ENCODE results near the gene AFM.

Gene AFM

DNA sequence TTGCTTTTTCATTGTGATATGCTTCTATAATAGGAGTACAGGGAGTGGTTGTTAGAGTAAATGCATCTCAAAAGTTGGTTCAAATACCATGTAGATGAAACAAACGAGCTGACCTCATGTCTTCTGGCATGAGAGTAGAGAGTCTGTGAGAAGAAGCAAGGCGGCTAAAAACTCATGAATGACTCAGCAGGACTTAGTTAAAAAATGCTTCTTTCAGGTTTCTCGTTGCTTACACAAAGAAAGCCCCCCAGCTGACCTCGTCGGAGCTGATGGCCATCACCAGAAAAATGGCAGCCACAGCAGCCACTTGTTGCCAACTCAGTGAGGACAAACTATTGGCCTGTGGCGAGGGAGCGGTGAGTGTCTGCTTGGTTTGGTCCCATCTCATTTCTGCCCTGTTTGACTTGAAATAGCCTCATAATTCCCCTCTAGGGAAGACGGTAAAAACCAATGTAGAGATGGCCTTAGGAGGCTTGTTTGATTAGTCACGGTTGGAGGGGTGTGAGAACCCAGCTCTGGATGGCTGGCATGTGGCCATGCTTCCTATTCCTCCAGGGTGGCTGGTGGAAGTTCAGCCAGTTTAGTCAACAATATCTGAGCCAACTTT lies 31.0 kb upstream of the AFM start:
- no peak for DNase-seq

DNA sequence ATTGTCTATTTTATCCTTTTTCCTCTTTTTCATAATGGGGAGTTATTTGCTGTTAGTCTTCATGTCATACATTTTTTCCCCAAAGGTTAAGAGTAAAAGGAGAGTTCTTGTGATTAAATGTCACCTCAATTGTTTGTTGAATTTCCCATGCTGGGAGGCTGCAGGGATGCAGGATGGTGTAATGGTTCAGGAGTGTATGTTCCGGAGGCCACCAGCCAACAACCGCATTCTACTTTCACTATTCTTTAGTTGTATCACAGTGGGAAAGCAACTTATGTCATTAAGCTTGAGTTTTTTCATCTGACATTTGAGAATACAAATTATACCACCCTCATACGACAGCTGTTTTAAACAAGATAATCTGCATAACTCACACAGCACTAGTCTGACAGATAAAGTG lies 30.1 kb upstream of the AFM start:
- DNase-seq: no peak

DNA sequence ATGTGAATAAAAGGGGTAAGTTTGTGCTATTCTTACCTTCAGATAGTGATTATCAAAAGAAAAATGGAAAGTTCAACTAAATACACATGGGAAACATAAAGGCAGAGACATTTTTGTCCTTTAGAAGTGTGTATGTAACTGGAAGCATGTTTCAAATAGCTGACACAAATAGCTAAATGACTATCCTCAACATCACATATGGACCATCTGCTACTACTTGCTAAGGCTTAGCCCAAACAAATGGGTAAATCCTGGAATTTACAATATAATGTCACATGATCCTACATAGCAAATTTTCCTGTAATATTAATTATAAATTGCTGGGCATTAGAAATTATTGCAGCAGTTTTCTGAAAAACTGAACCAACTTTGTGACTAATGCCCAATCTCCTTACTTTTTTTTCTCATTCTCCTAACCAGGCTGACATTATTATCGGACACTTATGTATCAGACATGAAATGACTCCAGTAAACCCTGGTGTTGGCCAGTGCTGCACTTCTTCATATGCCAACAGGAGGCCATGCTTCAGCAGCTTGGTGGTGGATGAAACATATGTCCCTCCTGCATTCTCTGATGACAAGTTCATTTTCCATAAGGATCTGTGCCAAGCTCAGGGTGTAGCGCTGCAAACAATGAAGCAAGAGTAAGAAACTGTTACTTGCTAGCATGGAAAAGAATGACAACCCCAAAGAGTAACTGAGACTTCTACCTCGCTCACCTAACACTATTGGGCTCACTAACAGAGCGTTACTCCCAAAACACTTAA lies 29.4 kb upstream of the AFM start:
- DNase-seq: no peak

DNA sequence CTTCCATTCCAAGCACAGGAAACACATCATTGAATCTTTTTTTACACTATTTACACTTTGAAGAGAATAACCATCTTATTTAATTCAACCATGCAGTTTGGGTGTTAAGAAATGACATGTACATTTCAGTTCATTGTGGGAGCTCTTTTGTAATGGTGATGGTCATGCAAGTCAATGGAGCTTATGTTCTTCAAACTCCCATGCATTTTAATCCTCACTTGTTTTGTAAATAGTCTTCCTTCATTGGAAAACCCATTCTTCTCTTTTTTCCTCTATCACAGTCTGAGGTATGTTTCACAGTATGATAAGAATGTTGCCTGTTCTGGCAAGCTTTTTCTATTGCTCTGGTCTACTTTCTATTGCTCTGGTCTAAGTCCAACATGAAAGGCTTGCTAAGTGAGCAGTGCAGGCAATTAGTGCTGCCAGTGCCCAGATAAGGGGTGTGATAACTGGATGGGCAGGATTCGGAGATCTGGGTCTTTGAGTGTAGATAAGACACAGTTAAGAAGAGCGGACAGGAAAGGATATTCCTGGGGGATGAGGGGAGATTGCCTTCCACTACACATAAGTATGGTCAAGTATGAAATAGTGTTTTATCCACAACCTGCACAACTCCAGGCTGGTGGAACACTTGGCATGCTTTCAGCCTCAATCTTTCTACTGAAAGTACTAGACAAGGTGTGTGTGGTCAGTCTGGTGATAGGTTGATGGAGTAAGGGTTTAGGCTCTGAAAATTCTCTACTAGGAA lies 28.4 kb upstream of the AFM start:
- no peak for DNase-seq

DNA sequence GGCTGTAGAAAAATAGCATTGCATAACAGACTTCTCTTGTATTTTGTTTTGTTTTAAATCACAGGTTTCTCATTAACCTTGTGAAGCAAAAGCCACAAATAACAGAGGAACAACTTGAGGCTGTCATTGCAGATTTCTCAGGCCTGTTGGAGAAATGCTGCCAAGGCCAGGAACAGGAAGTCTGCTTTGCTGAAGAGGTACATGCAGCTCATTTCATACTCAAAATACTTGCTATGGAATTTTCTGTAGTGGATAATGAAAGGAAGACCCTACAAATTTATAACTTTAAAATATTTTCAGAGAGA lies 27.9 kb upstream of the AFM start:
- no peak for DNase-seq

DNA sequence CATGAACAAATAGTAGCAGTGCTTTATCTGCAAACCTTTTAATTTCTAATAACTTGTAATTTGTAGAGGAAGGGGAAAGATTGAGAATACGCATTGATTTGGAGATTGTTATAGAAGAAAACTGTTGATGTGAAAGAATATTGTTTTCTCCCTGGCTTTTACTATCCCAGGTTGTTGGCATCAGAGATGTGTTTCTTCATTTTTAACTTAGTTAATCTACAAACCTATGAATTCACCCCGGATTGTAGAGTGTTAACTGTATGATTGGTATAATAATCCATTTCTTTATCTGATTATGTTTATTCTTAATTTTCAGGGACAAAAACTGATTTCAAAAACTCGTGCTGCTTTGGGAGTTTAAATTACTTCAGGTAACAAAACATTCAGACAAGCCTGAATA lies 26.6 kb upstream of the AFM start:
- DNase-seq: no peak

DNA sequence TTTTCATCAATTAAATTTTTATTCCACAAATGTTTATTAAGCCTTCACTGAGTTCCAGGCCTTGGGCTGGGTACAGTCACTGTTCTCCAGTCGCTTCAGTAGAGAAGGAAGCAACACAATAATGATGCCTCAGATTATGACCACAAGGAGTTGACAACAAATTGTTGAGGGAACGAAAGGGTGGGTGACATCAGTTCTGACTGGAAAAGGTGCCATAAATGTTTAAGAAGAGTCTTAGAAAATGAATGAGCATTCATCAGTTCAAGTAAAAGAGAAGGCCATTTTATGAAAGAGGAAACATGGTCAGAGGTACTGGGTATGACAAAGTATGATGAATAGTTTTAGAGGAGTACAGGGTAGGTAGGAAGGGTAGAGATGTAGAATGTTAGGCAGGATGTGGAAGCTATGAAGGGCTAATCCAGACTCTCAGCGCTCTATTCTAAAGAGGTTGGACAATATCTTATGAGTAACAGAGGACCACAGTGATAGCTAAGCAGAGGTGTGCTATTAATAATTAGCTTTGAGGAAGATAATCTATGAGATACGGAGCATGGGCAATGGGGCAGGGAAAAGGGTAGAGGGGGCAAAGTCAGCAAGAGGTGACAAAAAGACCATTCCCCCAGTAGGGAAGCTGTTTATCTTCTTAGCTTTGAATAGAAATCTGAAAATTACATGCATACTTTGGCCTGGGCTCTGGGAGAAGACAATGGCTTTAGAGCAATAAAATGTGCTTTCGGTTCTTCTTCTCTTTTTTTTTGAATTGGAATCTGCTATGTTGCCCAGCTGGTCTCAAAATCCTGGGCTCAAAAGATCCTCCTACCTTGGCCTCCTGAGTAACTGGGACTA lies 25.1 kb upstream of the AFM start:
- DNase-seq: no peak

DNA sequence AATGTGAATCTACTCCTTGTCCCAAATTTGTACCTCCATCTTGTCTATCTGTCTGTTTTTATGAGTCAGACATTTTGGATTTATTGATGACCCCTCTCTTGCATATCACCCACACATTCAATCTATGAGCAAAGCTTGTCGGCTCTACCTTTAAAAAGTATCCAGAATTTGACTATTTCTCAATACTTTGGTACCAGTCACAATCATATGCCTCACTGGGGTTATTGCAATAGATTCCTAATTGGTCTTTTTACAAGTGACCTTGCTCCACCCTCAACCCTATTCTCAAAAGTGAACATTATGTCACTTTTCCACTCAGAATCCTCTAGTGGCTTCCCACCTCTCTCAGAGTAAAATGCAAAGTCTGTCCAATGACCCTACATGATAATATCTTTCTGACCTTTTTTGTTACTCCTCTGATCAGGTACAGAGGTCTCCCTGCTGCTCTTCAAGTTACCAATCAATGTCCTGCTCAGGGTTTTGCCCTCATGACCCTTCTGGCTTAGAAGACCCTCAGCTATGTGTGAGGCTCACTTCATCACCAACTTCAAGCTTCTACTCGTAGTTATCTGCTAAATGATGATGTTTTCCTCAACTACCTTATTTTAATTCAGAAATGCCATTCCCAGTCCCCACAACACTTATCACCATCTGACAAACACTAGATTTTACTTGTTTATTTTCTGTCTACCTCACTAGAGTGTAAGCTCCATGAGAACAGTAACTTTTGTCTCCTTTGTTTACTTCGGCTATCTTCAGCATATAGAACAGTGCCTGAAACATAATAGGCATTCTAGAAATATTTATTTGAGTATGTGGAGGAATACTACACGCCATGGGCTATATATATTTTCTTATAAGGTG lies 23.1 kb upstream of the AFM start:
- DNase-seq: no peak

DNA sequence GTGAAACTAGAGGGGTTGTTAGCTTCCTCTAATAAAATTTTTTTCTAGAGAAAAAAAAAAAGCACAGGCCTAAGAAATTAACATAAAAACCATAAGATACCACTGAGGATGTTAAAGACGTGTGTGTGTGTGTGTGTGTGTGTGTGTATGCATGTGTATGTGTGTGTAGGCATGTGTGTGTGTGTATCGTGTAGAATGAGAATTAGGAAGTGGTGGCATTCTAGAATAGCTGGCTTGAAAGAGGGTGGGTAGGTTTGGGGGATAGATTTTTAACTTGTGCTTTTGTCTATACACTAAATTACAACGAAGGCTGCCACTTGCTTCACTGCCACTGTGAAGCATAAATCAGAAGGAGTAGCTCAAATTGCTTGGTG lies 22.5 kb upstream of the AFM start:
- DNase-seq: no peak

DNA sequence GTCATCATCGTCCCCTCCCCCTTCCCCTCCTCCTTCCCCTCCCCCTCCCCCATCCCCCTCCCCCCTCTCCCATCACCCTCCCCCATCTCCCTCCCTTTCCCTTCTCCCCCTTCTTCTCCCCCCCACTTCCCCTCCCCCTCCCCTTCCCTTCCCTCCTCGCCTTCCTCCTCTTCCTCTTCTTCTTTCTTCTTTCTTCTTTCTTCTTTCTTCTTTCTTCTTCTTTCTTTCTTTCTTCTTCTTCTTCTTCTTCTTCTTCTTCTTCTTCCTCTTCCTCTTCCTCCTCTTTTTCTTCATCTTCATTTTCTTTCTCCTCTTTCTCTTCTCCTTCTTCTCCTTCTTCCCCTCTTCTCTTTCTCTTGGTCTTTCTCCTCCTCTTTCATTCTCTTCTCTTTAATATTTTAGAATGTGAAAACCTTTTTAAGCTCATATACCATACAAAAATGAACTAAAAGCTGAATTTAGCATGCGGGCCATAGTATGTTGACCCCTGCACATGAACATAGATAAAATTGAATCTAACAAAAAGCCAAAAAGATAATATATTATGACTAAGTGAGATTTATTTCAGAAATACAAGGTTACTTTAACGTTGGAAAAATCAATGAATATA lies 20.5 kb upstream of the AFM start:
- no peak for DNase-seq

DNA sequence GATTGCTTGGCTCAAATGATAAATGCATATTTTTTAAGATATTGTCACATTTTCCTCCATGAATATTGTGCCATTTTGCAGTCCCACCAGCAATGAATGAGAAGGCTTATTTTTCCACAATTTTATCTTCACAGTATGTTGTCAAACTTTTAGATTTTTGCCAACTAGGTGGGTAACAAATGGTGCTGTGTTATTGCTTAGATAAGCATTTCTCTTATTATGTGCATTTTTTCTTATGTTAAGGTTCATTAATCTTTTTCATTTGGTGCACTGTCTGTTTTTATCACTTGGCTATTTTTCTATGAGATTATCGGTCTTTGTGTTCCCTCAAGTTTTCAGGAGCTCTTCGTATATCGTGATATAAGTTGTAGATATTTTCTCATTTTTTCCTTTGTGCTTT lies 13.4 kb upstream of the AFM start:
- DNase-seq: no peak

DNA sequence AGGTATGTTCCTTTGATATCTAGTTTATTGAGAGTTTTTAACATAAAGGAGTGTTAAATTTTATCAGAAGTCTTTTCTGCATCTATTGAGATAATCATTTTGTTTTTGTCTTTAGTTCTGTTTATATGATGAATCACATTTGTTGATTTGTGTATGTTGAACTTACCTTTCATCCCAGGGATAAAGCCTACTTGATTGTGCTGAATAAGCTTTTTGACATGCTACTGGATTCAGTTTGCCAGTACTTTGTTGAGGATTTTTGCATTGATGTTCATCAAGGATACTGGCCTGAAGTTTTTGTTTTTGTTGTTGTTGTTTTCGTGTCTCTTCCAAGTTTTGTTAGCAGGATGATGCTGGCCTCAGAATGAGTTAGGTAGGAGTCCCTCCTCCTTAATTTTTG lies 10.8 kb upstream of the AFM start:
- DNase-seq: no peak

DNA sequence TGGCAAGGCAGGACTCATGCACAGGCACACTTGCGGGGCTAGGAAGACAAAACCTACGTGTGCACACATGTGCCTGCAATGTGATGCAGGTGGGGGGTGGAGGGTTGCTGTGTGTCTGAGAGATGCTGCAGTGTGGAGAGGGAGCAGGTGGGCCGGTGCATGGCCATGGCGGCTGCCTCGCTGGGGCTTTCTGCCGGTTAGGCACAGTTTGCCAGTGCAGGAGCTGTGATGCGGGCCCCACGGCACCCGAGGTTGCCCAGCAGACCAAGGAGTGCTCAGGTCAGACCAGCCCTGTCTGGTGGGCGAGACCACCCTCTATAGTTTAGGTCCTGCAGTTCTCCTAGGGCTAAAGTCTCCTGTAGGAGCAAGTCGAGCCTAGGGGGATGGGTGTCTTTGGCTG lies 4.4 kb upstream of the AFM start:
- DNase-seq: no peak

DNA sequence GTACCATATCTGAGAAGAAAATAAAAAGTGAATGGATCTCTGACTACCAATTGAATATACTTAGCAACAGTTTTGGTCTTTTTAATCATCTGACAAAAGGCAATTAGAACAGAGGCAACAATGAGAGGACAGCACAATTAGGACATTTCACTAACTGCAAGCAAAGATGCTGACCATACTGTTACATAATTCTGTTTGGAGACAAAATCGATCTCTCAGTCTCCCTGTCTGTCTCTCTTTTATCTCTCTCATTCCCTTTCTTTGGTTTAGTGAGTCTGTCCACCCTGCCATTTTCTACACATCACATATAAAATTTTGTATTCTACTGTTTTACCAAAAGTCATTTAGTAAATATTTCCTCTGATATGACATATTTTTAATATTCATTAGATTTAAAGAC lies 2.2 kb upstream of the AFM start:
- DNase-seq: no peak

DNA sequence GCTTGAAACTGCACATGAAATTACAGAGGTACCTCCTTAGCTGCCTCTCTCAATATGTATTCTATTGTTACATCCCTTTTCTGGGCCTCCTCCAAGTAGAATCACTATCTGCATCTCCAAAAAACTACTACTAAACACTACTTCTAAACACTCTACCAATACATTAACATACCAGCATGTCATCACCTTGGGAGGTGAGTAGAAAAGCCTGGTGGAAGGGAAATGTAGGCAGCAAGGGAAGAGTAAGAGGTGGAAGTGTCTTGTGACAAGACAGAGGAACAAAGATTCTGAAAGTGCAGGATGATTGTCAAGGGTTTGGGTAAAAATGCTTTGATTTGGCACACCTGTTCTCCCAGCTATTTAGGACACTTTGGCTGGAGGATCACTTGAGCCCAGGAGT lies 3.5 kb downstream of the AFM start:
- no peak for DNase-seq

DNA sequence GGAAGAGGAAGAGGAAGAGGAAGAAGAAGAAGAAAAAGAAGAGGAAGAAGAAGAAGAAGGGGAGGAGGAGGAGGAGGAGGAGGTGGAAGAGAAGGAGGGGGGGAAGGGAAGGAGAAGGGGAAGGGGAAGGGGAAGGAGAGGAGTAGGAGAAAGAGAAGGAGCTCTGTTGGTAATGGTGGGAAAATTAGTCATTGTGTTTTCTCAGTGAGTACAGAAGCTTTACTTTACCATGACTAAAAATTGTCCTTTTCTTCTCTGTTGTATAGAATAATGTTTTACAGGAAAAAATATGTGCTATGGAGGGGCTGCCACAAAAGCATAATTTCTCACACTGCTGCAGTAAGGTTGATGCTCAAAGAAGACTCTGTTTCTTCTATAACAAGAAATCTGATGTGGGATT lies 4.1 kb downstream of the AFM start:
- DNase-seq: no peak

DNA sequence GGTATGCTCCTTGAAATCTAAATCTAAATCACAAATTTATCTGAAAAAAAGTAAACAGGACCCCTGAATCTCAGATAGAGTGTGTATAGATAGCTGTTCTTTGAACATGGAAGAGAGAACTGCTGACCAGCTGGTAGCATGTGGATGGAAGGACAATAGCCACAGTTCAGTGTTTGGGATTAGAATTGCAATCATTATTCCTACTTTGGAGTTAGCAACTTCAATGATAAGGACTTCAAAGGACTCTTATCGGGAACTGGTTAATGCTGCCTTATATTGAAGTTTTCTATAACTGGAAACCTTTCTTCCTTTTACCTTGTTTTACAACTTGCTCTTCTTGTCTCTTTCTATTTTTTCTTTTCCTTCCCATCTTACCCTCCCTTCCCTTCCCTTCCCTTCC lies 5.0 kb downstream of the AFM start:
- DNase-seq: no peak

DNA sequence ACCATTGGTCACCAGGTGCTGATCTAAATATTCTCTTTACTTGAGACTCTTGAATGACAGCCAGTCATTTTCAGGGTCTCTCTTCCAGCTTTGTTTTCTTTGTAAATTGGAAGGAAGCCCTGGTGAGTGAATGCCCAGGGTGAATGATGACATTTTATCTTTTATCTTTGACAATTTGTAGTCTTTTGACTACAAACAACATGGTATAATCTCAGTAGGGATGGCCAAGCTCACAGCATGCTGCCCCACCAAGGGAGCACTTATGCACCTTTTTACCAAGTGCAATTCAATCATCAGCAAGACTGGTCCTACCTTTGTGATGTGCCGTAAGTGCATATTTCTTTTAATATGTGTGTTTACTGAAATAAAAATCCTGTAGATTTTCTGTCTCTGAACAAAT lies 5.7 kb downstream of the AFM start:
- no peak for DNase-seq

DNA sequence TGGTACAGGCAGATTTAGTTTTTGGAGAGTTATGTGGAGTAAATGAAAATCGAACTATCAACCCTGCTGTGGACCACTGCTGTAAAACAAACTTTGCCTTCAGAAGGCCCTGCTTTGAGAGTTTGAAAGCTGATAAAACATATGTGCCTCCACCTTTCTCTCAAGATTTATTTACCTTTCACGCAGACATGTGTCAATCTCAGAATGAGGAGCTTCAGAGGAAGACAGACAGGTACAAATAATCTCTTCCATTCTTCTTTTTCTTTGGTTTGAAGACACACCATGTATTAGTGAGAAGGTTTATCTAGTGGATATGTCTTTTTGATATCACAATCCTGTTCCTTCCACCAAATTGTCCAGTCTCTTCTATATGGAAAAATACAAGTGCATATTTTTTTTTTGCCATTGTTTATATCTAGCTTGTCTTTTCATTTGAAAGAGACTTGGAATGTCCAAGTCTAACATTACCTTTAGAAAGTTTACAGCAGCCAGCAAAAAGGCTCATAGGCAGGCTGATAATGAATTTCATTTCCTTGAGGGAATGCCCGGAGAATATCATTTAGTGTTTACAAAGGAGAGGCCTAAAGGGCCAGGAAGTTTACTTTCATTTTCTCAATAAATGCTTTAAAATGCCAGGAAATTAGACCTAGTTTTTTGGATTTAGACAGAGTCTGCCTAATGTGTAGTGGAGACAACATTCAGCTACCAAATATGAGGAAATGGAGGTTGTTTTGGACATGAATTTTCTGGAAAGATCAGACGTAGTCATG lies 18.6 kb downstream of the AFM start:
- DNase-seq: no peak

DNA sequence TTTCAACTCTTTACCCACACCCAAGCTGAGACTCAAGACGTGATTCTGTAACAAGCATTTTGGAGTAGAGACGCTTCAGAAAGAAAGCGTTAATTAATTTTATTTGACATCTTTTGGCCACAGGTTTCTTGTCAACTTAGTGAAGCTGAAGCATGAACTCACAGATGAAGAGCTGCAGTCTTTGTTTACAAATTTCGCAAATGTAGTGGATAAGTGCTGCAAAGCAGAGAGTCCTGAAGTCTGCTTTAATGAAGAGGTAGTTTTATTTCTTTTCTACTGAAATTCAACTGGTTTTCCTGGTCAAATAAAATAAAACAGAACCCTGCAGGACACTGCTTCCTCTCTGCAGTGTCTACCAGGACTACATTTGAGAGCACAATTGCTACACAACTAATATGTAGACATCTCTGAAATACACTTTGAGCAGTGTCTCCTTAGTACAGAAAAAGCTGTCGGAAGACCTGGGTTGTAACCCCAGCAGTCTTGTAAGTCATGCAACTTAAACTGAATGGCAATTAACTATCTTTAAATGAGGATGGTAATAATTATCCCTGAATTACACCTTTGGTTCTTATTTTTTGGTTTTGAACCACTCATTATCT lies 20.2 kb downstream of the AFM start:
- no peak for DNase-seq

DNA sequence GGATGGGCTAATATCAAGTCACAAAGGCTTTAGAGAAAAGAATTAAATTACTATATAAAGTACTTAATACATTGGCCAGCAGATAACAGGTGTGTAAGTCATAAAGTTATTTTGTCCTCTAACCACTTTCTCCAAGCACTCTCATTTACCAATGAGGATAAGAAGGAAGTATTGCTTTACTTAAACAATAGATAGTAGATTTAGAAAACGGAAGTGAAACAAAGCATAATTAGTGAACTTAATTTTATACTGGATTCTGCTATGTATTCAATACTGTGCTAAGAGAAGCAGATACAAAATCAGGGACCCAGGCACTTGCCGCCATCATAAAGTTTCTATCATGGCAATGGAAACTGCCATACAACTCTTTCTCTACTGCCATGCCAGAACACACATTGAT lies 24.0 kb downstream of the AFM start:
- no peak for DNase-seq
